ENCODE data around the gene GPR137. TPM values are rescaled to one million over a fixed set of nuclear protein-coding genes. Genes with fewer than 3 reads are reported as not detected.

GPR137 gene
- total and polyA plus RNA-seq, 10 of the 15 experiments (the other 5 are each of a cell fraction or from before 2014, with no cell fraction given) = 0.37 to 29.2 (median 13.8) TPM

GRCh38 chr11:64312947-64313346 is 27.3 kb downstream of the GPR137 start:
- ATAC-seq (no peak), DNase-seq (ENCODE audit: low read depth, low spot score) (no peak), FAIRE-seq (no peak)
- Histone ChIP-seq H3K36me3 (ENCODE audit: control insufficient read depth in 2 of 2, insufficient read depth in 2 of 2, low read length in 1 of 2) (peaks cover 0 to 8% of the 10 kb centered on the region in 2 experiments; a peak in 3 of 4 replicates), H3K4me1 (ENCODE audit: control insufficient read depth, insufficient read depth, low read length) (peaks cover 5% of the 10 kb centered on the region), H3K4me2 (ENCODE audit: control insufficient read depth, insufficient read depth) (no peak overlapping the region), H3K9ac (ENCODE audit: control insufficient read depth, insufficient read depth, low read length) (no peak overlapping the region), H2AFZ (ENCODE audit: control insufficient read depth, low read depth, low read length) (no peak overlapping the region), H4K20me1 (ENCODE audit: control insufficient read depth, insufficient read depth) (no peaks in the 10 kb centered on the region), H3K79me2 (ENCODE audit: control insufficient read depth, insufficient read depth, low read length) (peaks cover 14% of the 10 kb centered on the region), H3K9me3 (replicated peaks; ENCODE audit: control insufficient read depth, insufficient read depth, low read length) (no peaks in the 10 kb centered on the region), H3K27ac (ENCODE audit: control insufficient read depth, insufficient read depth) (no peak overlapping the region), H3K27me3 (replicated peaks in 1 of 2; ENCODE audit: control insufficient read depth in 2 of 2, insufficient read depth in 2 of 2, low read length in 1 of 2) (no peaks in the 10 kb centered on the region), H3K4me3 (no peak overlapping the region)
- ChIA-PET POLR2A (interaction anchor here (1.1 to 1.9 kb wide), 2 partner anchors 42 to 47 kb away, joined by 3 to 7 read pairs; no protein-coding TSS in a partner anchor), CTCF (interaction anchor here (1.8 kb wide), 1 partner anchor 19 kb away, joined by 5 read pairs; no protein-coding TSS in a partner anchor), RAD21 (ENCODE audit: unreplicated experiment) (no interaction called here), SMC1A (ENCODE audit: uncharacterized antibody, unreplicated experiment) (no interaction called here)
- WGBS (ENCODE audit: insufficient coverage, insufficient replicate concordance, low lambda C conversion rate, missing lambda C conversion rate) = 88% methylated on average over 10 of the region's 10 CpGs
- no peak for TF ChIP-seq PRDM15 (CRISPR knock-in tag; IDR thresholded peaks at IDR 0.05)
- TF ChIP-seq SIN3A (IDR thresholded peaks at IDR 0.05; ENCODE audit: low read depth, low read length) = no peak
- TF ChIP-seq EED (IDR thresholded peaks at IDR 0.05; ENCODE audit: low read depth) = no peak
- no peak for TF ChIP-seq ESRRA (IDR thresholded peaks at IDR 0.05; ENCODE audit: low read length)
- TF ChIP-seq ASH2L (IDR thresholded peaks at IDR 0.05; ENCODE audit: borderline replicate concordance, low read depth) = no peak
- TF ChIP-seq STAT1 (conservative IDR thresholded peaks at IDR 0.05) = no peak
- in situ Hi-C loops (cut with MboI) (no loop called here), intact Hi-C loops (cut with micrococcal nuclease; ENCODE audit: unreplicated experiment) (no loop called here)
- no TSS peak for BruUV-seq (replicated peaks)
